ENCODE measurements around the gene PILRA. TPM values are rescaled to one million over a fixed set of nuclear protein-coding genes. Genes with fewer than 3 reads are reported as not detected.

Gene PILRA
- total RNA-seq, 1 donor from 2014 or later: 1.6 TPM

GRCh38 chr7:100419660-100420226 lies 46.5 kb downstream of the PILRA start:
- Histone ChIP-seq H3K9ac (ENCODE audit: low read depth in 1 of 3, low read length in 3 of 3) (no peak overlapping the region), H3K9me3 (ENCODE audit: control insufficient read depth in 3 of 3, low read length in 3 of 3) (no peaks in the 10 kb centered on the region), H3K27ac (ENCODE audit: low read depth, low read length) (no peak overlapping the region), H3K36me3 (ENCODE audit: control insufficient read depth in 3 of 3, insufficient read depth in 3 of 3, low read length in 3 of 3) (no peaks in the 10 kb centered on the region), H3K4me3 (ENCODE audit: low read length in 3 of 3) (no peak overlapping the region), H3K4me1 (ENCODE audit: control insufficient read depth in 3 of 3, insufficient read depth in 3 of 3, low read length in 3 of 3) (no peaks in the 10 kb centered on the region), H3K27me3 (ENCODE audit: control insufficient read depth in 3 of 3, insufficient read depth in 3 of 3, low read length in 3 of 3) (no peaks in the 10 kb centered on the region)

- Histone ChIP-seq H3K27ac (ENCODE audit: low read depth, low read length) (no peak overlapping the region), H3K9ac (ENCODE audit: low read depth in 1 of 3, low read length in 3 of 3) (no peak overlapping the region), H3K27me3 (ENCODE audit: control insufficient read depth in 3 of 3, insufficient read depth in 3 of 3, low read length in 3 of 3) (no peaks in the 10 kb centered on the region), H3K4me1 (ENCODE audit: control insufficient read depth in 3 of 3, insufficient read depth in 3 of 3, low read length in 3 of 3) (peaks cover 4 to 6% (median 5%) of the 10 kb centered on the region in 3 donors), H3K4me3 (ENCODE audit: low read length in 3 of 3) (no peak overlapping the region), H3K36me3 (ENCODE audit: control insufficient read depth in 3 of 3, insufficient read depth in 3 of 3, low read length in 3 of 3) (no peaks in the 10 kb centered on the region), H3K9me3 (ENCODE audit: control insufficient read depth in 3 of 3, low read length in 3 of 3) (no peaks in the 10 kb centered on the region)
Observed at GRCh38 chr7:100423315-100423714, 50.0 kb downstream of the PILRA start.

GRCh38 chr7:100425347-100425746 lies 52.1 kb downstream of the PILRA start:
- Histone ChIP-seq H3K9ac (ENCODE audit: low read depth in 1 of 3, low read length in 3 of 3) (no peak overlapping the region), H3K36me3 (ENCODE audit: control insufficient read depth in 3 of 3, insufficient read depth in 3 of 3, low read length in 3 of 3) (no peaks in the 10 kb centered on the region), H3K27ac (ENCODE audit: low read depth, low read length) (no peak overlapping the region), H3K4me1 (ENCODE audit: control insufficient read depth in 3 of 3, insufficient read depth in 3 of 3, low read length in 3 of 3) (peaks cover 4 to 6% (median 5%) of the 10 kb centered on the region in 3 donors), H3K4me3 (ENCODE audit: low read length in 3 of 3) (no peak overlapping the region), H3K27me3 (ENCODE audit: control insufficient read depth in 3 of 3, insufficient read depth in 3 of 3, low read length in 3 of 3) (no peaks in the 10 kb centered on the region), H3K9me3 (ENCODE audit: control insufficient read depth in 3 of 3, low read length in 3 of 3) (no peaks in the 10 kb centered on the region)

- Histone ChIP-seq H3K4me3 (ENCODE audit: low read length in 3 of 3) (no peak overlapping the region), H3K4me1 (ENCODE audit: control insufficient read depth in 3 of 3, insufficient read depth in 3 of 3, low read length in 3 of 3) (peaks cover 16 to 18% (median 16%) of the 10 kb centered on the region in 3 donors), H3K36me3 (ENCODE audit: control insufficient read depth in 3 of 3, insufficient read depth in 3 of 3, low read length in 3 of 3) (peaks cover 0 to 6% (median 0%) of the 10 kb centered on the region in 3 donors), H3K9ac (ENCODE audit: low read depth in 1 of 3, low read length in 3 of 3) (no peak overlapping the region), H3K9me3 (ENCODE audit: control insufficient read depth in 3 of 3, low read length in 3 of 3) (no peaks in the 10 kb centered on the region), H3K27me3 (ENCODE audit: control insufficient read depth in 3 of 3, insufficient read depth in 3 of 3, low read length in 3 of 3) (no peaks in the 10 kb centered on the region), H3K27ac (ENCODE audit: low read depth, low read length) (no peak overlapping the region)
Observed at GRCh38 chr7:100426516-100426915, 53.2 kb downstream of the PILRA start.

GRCh38 chr7:100427762-100428198 lies 54.5 kb downstream of the PILRA start:
- Histone ChIP-seq H3K9ac (ENCODE audit: low read depth in 1 of 3, low read length in 3 of 3) (peak overlapping the region in 1 of 3 donors; percentile 98), H3K27ac (ENCODE audit: low read depth, low read length) (peak overlapping the region; percentile 100)

GRCh38 chr7:100428199-100428966 lies 55.1 kb downstream of the PILRA start, which contains the start of gene ZCWPW1:
TSS of gene ZCWPW1 (minus strand) at chr7:100428703. CDS start at chr7:100420649, 8,054 bp downstream.
- H3K36me3 ChIP-seq (ENCODE audit: control insufficient read depth in 3 of 3, insufficient read depth in 3 of 3, low read length in 3 of 3): peaks cover 11 to 14% (median 12%) of the 10 kb centered on the region in 3 donors
- peak within 1 kb of the TSS; percentile 100 for H3K27ac ChIP-seq (ENCODE audit: low read depth, low read length)
- no peaks in the 10 kb centered on the region for H3K27me3 ChIP-seq (ENCODE audit: control insufficient read depth in 3 of 3, insufficient read depth in 3 of 3, low read length in 3 of 3)
- peaks cover 29 to 35% (median 30%) of the 10 kb centered on the region in 3 donors for H3K4me1 ChIP-seq (ENCODE audit: control insufficient read depth in 3 of 3, insufficient read depth in 3 of 3, low read length in 3 of 3)
- peak within 1 kb of the TSS; percentile 98 to 99 (median 98) for H3K9ac ChIP-seq (ENCODE audit: low read depth in 1 of 3, low read length in 3 of 3)
- H3K9me3 ChIP-seq (ENCODE audit: control insufficient read depth in 3 of 3, low read length in 3 of 3): no peaks in the 10 kb centered on the region
- peak within 1 kb of the TSS; percentile 89 to 93 (median 92) for H3K4me3 ChIP-seq (ENCODE audit: low read length in 3 of 3)

More at GRCh38 chr7:100427762-100428198, 54.5 kb downstream of the PILRA start:
- H3K4me1 ChIP-seq (ENCODE audit: control insufficient read depth in 3 of 3, insufficient read depth in 3 of 3, low read length in 3 of 3): peaks cover 28 to 31% (median 28%) of the 10 kb centered on the region in 3 donors
- H3K4me3 ChIP-seq (ENCODE audit: low read length in 3 of 3): peak overlapping the region; percentile 89 to 93 (median 92)
- peaks cover 6 to 8% (median 7%) of the 10 kb centered on the region in 3 donors for H3K36me3 ChIP-seq (ENCODE audit: control insufficient read depth in 3 of 3, insufficient read depth in 3 of 3, low read length in 3 of 3)
- no peaks in the 10 kb centered on the region for H3K9me3 ChIP-seq (ENCODE audit: control insufficient read depth in 3 of 3, low read length in 3 of 3)
- no peaks in the 10 kb centered on the region for H3K27me3 ChIP-seq (ENCODE audit: control insufficient read depth in 3 of 3, insufficient read depth in 3 of 3, low read length in 3 of 3)

- peak overlapping the region; percentile 100 for H3K27ac ChIP-seq (ENCODE audit: low read depth, low read length)
- no peaks in the 10 kb centered on the region for H3K9me3 ChIP-seq (ENCODE audit: control insufficient read depth in 3 of 3, low read length in 3 of 3)
- peaks cover 18 to 22% (median 19%) of the 10 kb centered on the region in 3 donors for H3K36me3 ChIP-seq (ENCODE audit: control insufficient read depth in 3 of 3, insufficient read depth in 3 of 3, low read length in 3 of 3)
- H3K27me3 ChIP-seq (ENCODE audit: control insufficient read depth in 3 of 3, insufficient read depth in 3 of 3, low read length in 3 of 3): no peaks in the 10 kb centered on the region
- peak overlapping the region; percentile 98 to 99 (median 98) for H3K9ac ChIP-seq (ENCODE audit: low read depth in 1 of 3, low read length in 3 of 3)
- peaks cover 34 to 40% (median 36%) of the 10 kb centered on the region in 3 donors for H3K4me1 ChIP-seq (ENCODE audit: control insufficient read depth in 3 of 3, insufficient read depth in 3 of 3, low read length in 3 of 3)
- H3K4me3 ChIP-seq (ENCODE audit: low read length in 3 of 3): peak overlapping the region; percentile 89 to 93 (median 92)
Observed at GRCh38 chr7:100428967-100429636, 55.8 kb downstream of the PILRA start.

- peaks cover 39 to 46% (median 41%) of the 10 kb centered on the region in 3 donors for H3K4me1 ChIP-seq (ENCODE audit: control insufficient read depth in 3 of 3, insufficient read depth in 3 of 3, low read length in 3 of 3)
- H3K9me3 ChIP-seq (ENCODE audit: control insufficient read depth in 3 of 3, low read length in 3 of 3): no peaks in the 10 kb centered on the region
- peak within 1 kb of the TSS; percentile 89 to 93 (median 92) for H3K4me3 ChIP-seq (ENCODE audit: low read length in 3 of 3)
- peaks cover 20 to 28% (median 21%) of the 10 kb centered on the region in 3 donors for H3K36me3 ChIP-seq (ENCODE audit: control insufficient read depth in 3 of 3, insufficient read depth in 3 of 3, low read length in 3 of 3)
- H3K27ac ChIP-seq (ENCODE audit: low read depth, low read length): peak within 1 kb of the TSS; percentile 100
- H3K27me3 ChIP-seq (ENCODE audit: control insufficient read depth in 3 of 3, insufficient read depth in 3 of 3, low read length in 3 of 3): no peaks in the 10 kb centered on the region
- peak within 1 kb of the TSS; percentile 98 to 99 (median 98) for H3K9ac ChIP-seq (ENCODE audit: low read depth in 1 of 3, low read length in 3 of 3)
Observed at GRCh38 chr7:100429637-100430492, 56.6 kb downstream of the PILRA start, which contains the start of gene MEPCE. TSS of gene MEPCE (plus strand) at chr7:100429831. CDS start at chr7:100430019, 188 bp downstream.
